HL-60 (cell line): ENCODE measurements around the gene MAP7.

ENCODE experiments used
- CTCF ChIP-seq: IDR thresholded peaks from one replicate; pipeline ENCODE4 v1.5.1; 2011; ENCODE audit warnings: low read length, control low read depth, inconsistent platforms; ENCODE audit not compliant: insufficient read depth
- POLR2AphosphoS5 ChIP-seq: IDR thresholded peaks from 2 replicates; pipeline ENCODE4 v1.6.1; 2012; ENCODE audit warnings: low read depth
- REST ChIP-seq: IDR thresholded peaks from 2 replicates; pipeline ENCODE4 v1.6.1; 2012; ENCODE audit warnings: low read depth; ENCODE audit not compliant: insufficient replicate concordance
- SPI1 ChIP-seq: IDR thresholded peaks from 2 replicates; pipeline ENCODE4 v1.6.1; 2012; ENCODE audit warnings: low read depth, mild to moderate bottlenecking, borderline replicate concordance

- TF ChIP-seq CTCF: no peak
- no peak for TF ChIP-seq SPI1
- TF ChIP-seq POLR2AphosphoS5: no peak
- TF ChIP-seq REST: no peak
These were observed 124.4 kb downstream of the MAP7 start for GRCh38 chr6:136425793-136426192.
